HG03045 (cell line): ENCODE data around the gene THSD7B.

ENCODE experiments used
- ATAC-seq: cut with Tn5 transposase; IDR thresholded peaks from one replicate; pipeline ENCODE4 v1.9.1; 2021; ENCODE audit warnings: mild to moderate bottlenecking, moderate library complexity; ENCODE audit not compliant: unreplicated experiment

Gene THSD7B

DNA sequence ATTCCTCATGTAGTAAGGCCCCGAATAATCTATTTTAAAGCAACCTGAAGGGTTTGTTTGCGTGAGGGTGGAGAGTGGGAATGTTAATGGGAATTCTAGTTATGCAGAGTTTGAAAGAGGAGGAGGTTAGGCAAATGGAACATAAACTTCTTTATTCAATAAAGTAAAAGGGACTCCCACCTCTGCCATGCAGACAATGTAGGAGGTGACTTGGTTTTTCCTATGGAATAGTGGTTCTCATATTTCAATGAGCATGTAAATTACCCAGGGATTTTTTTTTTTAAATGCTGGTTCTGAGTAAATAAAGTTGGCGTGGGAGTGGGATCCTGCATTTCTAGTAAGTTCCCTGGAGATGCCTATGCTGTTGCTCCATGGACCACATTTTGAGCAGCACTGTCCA, 367.9 kb downstream of the THSD7B start:
- ATAC-seq: no peak

DNA sequence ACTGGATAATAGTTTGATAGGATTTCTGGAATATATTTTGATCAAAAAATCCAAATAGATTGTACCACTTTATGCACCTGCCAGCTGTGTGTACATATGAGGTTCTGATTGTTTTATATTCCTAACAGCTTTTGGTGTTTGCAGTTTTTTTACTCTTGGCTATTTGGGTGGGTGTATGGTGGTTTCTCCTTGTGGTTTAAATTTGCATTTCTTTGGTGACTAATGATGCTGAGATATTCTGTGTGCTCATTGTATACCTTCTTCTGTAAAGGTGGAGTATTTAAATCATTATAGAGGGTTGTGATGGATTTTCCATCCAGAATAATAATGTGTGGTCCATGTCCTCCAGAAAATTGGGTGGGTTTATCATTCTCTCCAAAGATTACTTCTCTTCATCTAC, 372.9 kb downstream of the THSD7B start:
- no peak for ATAC-seq

DNA sequence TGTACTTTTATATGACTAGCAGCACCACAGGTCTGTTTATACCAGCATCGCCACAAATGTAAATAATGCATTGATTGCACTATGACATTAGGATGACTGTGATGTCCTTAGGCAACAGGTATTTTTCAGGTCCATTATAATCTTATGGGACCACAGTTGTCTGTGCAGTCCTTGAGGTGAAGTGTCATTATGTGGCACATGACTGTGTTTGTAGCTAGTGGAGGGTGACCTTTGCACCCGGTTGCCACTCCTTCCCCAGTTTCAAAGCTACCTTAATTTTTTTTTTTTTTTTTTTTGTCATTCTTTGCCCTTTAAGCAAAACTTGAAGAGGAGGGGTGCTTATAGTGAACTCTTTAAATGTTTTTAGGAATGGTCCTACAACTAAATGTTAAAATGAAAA, 386.4 kb downstream of the THSD7B start:
- no peak for ATAC-seq

DNA sequence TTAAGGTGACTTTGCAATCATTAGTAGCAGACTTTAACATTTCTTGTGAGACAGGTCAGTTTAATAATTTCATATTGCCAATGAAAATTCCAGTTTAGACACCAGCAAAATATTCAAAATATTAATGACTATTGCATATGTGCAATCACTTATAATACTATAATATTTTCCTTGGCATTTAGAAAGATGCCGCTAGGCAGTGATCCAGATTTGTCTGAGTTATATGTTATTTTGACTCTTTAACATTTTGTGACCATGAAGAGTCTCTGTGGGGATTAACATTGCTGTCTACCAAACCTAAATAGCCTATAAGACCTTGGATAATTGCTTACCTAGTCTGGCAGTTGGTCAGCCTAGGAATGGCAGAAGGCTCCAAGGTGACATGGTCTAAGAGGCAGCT, 389.6 kb downstream of the THSD7B start:
- ATAC-seq: no peak

DNA sequence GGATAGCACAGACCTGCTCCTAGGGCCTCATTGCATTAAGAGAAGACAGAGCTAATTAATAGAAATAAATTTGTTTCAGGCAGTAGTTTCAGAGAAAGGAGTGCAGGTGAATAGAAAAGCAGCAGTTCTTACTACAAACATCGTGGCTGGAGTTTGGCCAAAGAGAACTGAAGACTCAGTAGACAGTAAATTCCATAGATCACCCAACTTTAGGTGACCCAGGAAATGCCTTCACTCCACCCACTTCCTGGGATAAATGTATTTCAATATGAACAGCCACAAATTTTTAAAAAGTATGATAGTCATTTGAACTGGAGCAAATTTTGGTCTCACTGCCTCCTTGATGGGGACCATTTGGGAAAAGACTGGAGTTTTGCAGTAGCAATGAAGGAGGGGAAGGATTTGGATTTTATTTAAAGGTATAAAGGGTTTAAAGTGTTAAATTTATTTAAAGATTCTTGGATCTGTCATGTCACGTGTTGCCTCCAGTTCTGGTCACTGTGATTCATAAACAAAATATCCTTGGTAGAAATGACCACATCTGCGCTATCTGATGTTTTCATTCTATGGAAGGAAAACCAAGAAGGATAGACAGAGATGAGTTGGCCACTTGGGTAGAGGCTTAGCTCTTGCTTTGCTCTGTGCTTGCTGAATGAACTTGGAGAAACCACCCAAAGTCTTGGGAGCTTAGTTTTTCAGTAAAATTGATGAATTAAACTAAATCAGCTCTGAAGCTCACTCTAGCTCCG, 390.2 kb downstream of the THSD7B start:
- ATAC-seq: no peak

DNA sequence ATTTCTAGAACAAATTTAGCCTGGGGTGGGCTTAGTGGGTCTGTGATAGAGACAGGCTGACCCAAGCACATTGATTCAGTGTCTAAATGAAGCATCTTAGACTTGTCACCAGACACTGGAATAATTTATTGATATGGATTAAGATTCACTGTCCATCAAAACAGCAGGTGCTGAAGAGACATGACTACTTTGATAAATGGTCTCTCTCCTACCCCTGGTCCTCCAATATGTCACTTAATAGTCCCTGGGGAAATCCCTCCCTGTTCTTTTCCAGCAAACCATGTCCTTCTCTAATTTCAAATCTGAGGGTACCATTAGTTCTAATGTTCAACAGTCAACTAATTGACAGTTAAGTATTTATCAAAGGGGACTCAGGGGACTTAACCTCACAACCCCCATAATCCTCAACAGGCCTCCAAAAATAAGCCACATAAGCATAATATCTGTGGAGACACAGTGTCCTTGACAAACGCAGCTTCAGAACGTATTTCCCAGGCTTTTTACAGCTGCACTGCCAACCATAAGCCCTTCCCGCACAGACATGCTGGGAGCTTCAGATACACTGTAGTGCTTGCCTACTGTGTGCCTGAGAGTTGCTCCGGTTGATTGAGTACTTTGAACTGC, 391.0 kb downstream of the THSD7B start:
- no peak for ATAC-seq

DNA sequence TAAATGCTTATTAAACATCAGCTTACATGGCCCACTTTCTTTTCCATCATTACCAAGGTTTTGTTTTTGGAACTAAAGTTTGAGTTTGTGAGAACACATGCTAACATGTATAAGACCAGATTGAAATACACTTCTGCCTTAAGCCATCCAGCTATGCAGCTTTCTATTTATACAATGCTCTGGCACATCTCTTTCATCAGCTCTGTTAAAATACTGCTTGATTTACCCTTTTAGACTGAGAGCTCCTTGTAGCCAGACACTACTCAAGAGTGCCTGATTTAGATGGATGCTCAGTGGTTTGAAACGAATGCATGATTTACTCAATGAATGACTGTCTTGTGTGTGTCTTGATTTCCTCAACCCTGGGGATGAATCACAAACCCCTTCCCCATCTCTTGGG, 392.5 kb downstream of the THSD7B start:
- no peak for ATAC-seq

DNA sequence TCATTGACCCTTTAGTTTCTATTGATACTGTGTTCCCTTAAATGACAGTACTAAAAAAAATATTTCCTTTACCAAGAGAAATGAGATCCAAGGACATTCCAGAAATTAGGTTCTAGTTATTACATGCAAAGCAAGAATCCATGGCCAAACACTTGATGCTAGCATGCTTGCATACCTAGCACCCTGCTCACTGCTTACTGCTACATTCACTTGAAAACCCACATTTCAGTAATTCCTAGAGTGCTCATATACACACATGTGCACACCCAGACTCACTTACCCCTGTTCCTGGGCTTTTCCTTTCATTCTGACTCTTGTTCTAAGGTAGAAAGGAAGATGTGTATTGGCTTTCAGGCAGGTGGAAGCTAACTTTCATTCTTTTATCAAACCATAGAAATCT, 395.9 kb downstream of the THSD7B start:
- no peak for ATAC-seq

DNA sequence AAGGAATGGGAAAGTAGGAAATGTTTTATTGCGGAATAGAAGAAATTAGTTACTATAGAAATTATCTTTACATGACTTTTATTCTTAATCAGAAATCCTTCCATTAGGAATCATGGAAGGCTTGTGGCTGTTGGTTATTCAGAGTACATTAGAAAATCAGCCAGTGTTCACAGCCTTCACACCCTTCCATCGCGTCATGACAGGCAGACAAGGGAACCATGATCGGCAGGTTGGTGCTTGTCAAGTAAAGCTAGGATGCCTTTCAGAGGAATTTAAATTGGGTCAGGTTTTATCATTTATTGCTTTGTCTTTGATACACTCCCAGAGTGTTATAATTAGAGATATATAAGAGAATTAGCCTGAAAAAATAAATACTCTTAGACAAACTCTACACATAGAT, 400.6 kb downstream of the THSD7B start:
- no peak for ATAC-seq

DNA sequence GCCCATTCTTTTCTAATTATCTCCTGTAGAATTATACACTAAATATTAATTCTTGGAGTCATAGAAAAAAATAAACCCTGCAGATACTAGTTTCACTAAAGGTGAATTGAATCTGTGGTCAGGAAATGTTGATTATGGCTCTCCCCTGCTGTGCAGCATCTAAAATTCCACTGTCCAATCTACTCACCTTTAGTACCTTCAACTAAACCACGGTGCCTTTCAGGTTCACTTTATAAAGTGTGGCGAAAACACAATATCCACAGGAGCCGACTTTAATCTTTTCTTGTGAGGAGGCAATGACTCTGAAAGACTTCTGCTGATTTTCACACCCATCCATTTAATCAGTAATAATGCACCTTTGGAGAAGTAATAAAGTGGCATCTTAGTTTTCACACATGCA, 402.3 kb downstream of the THSD7B start:
- ATAC-seq: no peak

DNA sequence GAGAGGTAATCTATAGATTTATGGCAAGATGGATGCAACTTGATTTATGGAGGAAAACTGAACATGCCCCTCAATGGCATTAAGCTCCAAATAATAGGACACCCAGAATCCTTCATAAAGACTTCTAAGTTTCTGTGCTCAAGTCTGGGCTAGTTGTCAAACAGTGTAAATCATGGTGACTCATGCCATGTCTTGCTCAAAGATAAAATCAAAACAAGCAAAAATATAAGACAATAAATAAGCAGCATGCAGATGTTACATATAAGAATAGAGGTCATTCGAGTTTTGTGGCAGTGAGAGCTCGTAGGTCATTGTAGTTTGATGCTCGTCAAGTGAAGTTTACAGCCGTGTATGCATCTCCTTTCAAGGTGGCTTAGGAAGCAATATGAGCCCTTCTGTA, 403.2 kb downstream of the THSD7B start:
- no peak for ATAC-seq

DNA sequence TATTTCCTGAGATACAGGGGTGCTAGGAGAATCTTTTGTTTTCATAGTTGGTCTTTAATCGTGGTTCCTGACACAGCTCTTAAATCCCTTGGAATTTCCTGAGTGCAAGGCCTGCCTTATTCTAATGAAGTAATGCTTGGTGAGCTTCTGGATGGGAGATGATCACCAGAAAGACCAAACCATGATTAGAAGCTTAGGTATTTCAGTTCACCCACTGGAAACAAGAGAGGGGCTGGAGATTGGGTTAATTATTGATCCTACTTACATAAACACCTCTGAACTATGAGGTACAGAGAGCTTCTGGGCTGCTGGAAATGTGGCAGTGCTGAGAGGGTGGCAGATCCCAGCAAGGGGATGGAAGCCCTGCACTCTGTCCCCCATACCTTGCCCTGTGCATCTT, 406.8 kb downstream of the THSD7B start:
- no peak for ATAC-seq

DNA sequence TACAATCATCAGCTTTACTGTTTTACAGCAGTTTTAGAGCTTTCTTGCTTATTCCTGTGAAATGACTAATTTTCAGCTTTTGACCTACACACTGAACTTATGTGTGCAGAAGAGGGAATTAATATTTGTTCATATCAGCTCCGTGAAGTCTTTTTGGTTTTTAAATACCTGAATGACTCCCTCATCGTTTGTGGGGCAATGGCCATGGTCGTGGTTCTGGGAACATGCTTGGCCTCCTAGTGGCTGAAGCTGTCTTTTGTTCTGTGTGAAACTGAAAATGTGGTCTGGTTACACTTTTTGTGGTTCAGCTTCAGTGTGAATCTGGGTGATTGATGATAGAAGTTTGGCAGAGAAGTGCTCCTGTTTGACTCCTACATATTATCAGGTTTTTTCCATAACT, 408.1 kb downstream of the THSD7B start:
- ATAC-seq: no peak

DNA sequence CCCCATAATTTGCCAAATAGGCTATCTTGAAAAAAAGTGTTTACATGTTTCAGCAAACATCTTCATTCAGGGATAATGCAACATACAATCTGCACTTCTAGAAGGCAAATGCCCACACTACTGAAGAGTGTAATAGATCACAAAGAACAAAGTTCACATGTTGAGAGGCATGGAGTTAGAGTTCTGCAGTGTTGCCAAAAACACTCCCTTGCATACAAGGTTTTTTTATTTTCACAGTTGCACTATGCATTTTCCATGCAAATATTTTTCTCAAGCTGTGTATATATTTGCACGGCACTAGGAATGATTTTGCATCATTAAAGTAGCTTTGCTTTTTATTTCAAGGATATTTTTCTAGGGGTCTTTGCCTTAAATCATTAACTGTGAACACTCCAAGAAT, 409.9 kb downstream of the THSD7B start:
- no peak for ATAC-seq

DNA sequence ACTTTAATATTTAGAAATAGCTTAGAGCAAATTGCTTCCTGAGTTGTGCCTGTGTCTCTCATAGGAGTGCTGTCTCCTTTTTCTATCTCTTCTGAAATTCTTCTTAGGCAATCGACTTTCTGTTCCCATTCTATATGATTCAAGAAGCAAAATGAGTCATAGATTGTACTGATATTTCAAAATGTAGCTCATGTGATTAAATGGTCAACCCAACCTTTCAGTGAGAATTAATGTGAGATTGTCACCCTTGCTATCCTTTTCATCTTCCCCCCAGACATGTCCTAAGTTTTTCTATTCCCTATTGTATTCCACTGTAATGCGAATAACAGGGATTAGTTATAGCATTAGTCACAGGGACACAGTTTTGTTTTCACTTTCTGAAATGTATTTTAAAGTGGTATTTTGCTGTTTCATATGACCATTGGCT, 413.6 kb downstream of the THSD7B start:
- ATAC-seq: no peak

DNA sequence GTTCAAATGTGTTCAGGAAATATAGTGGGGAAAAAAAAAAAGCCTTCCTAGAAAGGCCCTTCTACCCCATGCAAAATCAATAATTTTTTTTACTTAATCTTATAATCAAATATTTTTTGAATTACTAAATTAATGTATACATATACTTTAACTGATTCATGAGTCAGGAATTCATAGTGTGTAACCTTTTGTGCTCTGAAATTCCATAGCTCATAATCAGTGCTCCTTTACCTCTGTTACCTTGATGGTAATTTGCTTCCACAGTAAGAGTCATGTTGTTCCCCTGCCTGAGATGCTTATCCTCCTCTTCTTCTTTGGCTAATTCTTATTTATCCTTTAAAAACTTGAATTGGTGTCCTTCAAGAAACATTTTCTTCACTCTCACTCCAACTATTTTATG, 414.2 kb downstream of the THSD7B start:
- ATAC-seq: no peak

DNA sequence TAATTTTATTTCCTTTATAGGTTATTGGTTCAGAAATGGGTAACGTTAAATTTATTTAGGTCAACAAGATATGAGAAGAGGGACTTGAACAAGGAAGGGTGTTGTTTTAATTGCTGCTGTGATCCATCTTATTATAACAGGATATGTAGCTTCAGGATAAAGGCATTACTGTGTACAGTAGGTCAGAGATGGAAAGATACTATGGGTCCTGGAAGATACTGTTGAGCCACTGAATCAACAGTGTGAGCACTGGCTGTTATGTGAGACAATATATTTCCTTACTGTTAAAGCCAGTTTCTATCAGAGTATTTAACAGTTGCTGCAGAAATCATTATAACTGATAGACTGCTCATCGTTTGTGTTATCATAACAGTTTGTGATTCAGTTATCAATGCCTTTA, 414.7 kb downstream of the THSD7B start:
- ATAC-seq: no peak

DNA sequence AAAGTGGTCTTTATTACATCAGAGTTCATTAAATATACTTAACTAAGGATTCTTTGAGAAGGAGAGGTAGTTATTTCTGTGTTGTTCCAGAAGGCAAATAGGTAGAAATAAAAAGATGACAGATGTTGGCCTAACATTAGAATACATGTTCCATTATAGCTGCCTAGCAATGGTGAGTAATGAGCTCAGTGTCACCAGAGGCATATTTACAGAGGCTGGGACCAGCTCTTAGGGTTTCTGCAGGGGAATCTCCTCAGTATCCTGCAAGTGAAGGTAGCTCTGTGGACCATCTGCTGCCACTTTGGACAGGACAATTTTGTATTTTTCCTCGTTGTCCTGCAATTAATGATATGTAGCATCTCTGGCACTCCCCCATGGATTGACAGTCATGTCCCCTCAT, 416.0 kb downstream of the THSD7B start:
- no peak for ATAC-seq

DNA sequence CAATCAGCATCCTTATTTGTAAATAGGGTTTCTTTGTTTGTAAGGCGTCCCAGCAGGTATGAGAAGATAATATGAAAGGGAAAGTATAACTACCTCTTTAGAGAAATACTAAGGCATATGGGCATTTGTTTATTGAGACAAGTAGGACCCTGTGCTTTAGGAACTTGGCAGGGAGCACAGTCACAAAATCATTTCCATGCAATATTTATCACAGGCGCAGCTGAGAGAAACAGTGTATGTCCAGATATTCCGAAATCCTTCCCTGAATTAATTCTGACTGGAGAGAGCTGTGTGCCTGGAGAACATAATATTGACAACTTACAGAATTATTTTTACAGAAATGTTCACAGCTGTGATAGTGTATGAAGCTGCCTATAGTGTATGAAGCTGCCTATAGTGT, 416.7 kb downstream of the THSD7B start:
- no peak for ATAC-seq

DNA sequence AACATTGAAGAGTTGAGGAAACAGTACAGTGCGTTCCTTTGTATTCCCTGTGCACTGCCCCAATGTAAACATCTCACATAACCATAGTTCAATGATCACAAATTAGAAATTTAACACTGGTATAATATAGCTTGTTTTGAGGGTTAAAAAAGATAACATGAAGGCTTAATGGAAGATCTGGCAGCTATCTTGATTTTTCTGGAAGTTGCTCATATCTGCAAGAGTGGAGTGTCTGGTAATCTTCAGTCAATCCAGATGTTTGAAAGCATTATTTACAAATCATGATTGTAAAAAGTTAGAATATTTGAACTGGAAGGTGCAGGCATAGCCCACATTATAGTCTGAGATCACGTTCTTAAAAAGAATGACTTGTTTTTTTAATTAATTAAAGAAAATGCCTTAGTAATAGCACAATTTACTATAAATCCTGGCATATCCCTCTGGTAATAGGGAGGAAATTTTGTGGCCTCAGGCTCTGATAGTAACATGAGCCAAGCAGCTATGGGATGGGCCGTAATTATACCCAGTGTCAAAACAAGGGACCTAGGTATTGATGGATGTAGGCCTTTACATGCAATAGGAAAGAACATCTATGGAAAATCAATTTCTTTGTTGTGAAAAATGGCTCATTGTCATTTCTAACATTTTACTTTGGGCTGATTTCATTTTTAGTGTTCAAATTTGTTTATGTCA, 418.0 kb downstream of the THSD7B start:
- no peak for ATAC-seq

DNA sequence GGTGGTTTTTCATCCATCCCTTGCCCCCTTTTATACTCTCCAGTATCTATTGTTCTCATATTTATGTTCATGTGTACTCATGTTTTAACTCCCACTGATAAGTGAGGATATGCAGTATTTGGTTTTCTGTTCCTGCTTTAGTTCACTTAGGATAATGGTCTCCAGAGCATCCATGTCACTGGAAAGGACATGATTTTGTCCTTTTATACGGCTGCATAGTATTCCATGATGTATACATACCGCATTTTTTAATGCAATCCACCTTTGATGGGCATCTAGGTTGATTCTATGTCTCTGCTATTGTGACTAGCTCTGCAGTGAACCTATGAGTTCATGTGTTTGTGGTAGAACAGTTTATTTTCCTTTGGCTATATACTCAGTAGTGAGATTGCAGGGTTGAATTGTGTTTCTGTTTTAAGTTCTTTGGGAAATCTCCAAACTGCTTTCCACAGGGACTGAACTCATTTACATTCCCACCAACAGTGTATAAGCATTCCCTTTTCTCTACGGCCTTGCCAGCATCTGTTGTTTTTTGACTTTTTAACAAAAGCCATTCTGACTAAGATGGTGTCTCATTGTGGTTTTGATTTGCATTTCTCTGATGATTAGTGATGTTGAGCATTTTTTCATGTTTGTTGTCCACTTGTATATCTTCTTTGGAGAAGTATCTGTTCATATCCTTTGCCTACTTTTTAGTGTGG, 420.2 kb downstream of the THSD7B start:
- no peak for ATAC-seq

DNA sequence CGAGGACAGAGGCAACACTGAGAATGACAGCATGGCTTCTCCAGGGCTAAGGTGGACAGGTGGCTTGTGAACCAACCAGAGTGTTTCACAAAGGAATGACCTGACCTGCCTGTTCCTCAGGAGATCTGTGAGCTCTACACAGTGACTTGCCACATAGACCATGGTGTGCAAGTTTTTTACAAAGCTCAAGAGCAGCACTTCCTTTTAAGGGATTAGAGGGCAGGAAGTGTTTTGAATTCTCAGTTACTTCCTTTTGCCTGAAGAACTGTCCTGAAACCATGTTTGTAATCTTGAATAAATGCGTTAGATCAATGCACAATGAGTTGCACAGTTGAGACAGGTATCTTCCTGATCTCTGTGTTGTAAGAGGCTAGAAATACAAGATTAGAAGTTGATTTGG, 421.9 kb downstream of the THSD7B start:
- no peak for ATAC-seq
